Stromal cell of bone marrow (primary cell): Measurements from ENCODE around the gene ACTA2.

ENCODE experiments used
- DNase-seq: peaks from one replicate; pipeline ENCODE4 v3.0.0-alpha.2; 2012; ENCODE audit warnings: low read depth

ACTA2 gene

DNA sequence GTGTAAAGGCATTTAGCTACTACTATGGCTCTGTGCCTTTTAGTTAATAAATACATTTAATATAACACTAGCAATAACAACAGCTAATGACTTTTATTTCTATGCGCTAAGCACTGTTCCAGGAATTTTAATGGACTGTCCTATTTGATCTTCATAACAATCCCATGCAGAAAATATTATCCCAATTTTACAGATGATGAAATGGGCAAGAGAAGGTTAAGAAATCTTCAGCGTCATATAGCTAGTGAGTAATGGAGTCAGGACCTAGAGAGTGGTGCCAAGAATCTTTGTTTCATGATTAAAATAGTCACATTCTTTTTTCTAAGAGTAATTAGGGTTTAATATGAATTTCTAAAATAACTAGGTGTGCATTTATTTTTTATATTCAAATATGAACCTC lies 32.4 kb downstream of the ACTA2 start:
- DNase-seq: peak; percentile 22

DNA sequence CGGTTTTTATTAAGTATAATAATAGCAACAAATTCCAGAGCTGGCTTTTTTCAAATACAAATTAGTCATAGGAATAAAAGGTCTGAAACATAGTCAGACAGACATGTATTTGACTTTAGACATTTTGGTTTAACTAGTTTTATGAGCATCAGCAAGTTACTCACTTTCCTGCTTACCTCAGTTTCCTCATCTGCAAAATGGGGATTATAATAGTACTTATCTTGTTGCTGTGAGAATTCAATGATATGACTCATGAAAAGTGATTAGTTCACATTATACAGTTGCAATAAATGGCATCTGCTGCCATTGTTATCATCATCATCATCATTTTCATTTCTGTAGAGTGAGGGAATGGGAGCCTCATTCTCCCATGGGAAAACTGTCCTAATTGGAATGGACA lies 33.5 kb downstream of the ACTA2 start:
- no peak for DNase-seq

DNA sequence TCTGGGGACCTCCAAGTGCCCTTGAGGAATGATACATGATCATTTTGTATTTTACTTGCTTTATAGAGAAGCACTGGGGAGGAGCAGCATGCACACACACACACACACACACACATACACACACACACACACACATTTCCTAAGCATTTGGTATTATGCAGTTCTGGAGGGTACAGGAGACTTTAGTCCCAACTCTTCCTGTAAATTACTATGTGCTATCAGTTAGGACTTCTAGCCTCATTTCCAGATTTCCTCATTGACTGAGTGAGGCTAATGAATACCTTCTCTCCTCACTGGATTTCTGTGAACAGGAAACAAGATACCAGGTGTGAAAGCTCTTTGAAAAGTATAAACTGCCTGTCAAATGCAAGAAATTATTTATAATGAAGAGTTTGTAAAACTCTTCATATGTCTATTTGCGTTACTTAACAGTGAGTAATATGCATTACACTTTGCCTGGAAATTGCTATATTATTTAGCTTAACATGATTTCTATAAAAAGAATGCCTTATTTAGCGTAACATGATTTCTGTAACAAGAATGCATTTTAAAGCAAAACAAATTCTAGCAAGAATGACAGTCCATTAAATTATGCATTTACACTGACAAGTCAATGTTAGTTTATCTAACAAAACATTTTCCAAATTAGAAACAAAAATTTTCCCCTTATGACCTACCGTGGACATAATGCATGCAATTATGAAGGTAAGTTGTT lies 34.2 kb downstream of the ACTA2 start:
- DNase-seq: no peak

DNA sequence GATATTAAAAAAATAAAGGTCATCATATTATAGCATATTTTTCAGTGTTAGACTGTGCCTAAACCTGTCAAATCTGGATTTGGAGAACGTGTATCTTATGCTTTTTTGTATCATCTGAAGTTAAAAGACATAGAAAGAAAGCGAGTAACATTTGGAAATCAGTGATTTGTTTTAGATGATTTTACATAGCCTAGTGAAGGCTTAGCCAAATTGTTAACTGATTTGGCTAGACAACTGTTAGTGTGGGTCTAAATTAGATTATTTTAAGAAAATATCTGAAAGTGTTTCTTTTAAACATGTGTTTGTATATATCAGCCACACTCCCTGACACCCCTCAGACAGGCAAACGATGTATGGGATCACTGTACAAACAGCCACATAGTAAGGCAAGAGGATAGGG lies 35.6 kb downstream of the ACTA2 start:
- DNase-seq: no peak

DNA sequence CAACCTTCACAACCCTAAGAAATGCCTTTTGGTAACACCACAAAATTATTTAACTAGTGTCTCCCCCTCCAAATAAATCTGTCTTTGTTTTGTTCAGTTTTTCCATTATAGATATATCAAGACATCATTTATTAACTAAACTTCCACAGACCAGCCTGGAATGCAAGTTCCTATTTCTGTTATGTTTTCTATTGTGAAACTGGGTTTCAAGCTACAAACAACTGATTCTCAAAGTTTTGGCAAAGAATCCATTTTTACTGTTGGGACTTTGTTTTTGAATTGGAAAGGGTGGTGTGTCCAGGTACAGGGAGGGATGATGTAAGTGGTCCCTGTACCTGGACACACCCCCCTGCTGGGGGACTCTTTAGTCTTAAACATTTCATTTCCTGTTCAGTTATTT lies 36.3 kb downstream of the ACTA2 start:
- DNase-seq: no peak

DNA sequence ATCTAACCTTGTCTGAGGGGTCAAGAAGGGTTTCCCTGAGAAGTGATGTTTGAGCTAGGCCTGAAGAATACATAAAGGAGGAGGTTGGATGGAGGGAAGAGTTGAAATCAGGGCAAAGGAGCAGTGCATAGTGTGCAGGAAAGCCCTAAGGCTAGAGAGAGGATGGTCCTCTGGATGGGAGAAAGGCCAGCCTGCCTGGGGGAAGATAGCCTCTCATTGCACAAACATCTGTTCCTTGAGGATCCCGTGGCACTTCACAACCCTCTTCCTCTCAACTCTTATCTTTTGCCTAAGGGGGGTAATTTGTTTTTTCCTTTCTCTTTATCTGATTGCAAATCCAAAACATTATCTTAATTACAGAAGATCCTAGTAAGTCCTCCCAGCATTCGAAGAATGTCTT lies 36.8 kb downstream of the ACTA2 start:
- DNase-seq: no peak

DNA sequence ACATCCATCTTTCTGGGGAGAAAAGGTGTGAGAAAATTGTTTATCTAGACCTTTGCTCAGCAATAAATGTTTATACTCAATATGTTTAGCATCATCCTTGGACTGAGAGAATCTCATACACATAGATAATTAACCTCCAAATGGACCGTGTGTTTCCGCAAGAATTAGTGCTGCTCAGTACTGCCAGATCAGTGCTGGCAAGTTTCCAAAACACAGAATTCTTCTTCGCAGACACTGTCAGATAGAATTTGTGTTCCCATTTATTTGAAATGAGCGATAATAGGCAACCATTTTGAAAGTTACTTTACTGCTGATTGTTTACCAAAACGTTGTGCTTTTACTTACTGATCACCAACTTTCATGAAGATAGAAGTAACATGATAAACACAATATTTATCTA lies 38.8 kb downstream of the ACTA2 start:
- no peak for DNase-seq

DNA sequence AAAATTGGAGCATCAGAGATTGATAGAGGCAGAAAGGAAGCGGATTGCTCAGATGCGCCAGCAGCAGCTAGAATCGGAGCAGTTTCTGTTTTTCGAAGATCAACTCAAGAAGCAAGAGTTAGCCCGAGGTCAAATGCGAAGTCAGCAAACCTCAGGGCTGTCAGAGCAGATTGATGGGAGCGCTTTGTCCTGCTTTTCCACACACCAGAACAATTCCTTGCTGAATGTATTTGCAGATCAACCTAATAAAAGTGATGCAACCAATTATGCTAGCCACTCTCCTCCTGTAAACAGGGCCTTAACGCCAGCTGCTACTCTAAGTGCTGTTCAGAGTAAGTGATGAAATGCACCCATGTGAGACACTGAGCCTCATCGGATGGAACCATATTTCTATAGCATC lies 39.4 kb downstream of the ACTA2 start:
- no peak for DNase-seq

DNA sequence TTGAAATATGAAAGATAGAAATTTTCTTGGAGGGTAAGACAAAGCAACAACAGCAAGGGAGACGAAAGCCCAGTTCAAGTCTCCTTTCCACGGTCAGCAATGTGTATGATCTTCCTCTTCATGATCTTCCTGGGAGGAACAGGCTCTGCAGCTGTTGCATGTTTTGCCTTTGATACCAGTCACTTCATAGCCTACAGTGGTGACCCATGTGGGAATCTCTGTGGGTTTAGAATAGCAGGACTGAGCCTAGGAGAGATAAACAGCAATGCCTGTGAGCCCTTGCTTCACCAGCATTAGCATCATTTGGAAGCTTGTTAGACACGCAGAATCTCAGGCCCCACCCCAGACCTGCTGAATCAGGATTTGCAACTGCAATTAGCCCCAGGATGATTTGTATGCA lies 40.7 kb downstream of the ACTA2 start:
- DNase-seq: no peak

DNA sequence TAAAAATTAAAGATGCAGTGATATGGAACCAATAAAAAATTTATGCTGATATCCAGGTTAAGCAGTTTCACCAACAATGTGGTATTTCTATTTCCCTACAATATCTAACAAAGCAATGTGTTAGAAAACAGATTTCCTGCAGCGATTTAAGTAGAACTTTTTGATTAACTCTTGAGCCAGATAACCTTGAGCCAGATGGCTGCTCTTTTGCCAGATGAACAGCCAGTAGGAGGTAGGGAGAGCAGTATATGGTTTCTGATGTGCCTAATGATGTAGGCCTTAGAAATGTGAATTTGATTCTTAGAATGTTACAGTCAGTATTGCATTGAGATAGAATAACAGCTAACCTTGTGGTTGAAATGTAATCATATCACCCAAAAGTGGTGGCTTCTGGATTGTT lies 41.5 kb downstream of the ACTA2 start:
- no peak for DNase-seq

DNA sequence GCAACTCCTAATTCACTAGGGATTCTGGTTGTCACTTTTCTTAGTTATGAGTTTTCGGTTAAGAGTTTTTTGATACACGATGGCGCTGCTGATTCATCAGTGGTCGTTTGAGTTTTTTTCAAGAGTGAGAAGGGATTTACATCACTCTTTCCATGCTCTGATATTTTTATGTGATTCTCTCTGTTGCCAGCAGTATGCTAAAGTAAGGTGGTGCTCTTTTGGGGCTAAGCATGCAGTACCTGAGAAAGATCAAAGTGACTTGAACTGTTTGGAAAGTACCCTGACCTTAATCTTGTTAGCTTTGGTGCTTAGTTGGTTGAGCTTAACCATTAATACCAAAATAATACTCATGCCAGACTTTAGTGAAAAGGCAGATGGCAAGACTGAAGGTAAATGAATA lies 44.4 kb downstream of the ACTA2 start:
- no peak for DNase-seq

DNA sequence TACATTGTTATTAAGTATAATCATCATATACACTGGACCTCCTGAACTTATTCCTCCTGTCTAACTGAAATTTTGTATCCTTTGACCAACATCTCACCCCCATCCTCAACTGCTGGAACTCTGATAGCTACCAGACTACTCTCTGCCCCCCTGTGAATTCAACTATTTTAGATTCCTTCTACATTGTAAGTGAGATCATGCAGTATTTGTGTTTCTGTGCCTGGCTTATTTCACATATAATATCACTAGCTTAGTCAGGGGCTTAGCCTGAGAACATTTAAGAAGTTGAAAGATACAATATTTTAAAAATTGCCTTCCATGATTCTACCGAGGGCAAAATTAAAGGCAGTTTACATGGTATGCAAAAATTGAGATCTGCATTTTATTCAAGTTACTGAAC lies 45.7 kb downstream of the ACTA2 start:
- no peak for DNase-seq

DNA sequence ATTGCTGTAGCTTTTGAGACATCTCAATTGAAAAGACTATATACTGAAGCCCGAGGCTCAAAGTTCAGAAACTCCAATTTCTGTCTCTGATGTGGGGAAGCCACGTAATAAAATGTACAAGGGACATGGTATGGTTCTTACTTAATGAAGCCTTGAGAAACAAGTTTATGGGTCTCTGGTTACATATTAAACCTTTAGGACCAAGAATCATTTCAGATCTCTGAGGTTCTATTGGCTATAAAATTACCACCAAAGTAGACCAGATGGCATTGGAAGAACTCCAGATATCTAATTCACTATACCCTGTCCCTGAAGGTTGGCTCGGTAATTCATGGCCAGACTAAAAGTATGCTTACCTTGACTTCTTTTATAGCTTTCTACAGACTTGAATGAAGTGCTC lies 48.9 kb downstream of the ACTA2 start:
- no peak for DNase-seq

DNA sequence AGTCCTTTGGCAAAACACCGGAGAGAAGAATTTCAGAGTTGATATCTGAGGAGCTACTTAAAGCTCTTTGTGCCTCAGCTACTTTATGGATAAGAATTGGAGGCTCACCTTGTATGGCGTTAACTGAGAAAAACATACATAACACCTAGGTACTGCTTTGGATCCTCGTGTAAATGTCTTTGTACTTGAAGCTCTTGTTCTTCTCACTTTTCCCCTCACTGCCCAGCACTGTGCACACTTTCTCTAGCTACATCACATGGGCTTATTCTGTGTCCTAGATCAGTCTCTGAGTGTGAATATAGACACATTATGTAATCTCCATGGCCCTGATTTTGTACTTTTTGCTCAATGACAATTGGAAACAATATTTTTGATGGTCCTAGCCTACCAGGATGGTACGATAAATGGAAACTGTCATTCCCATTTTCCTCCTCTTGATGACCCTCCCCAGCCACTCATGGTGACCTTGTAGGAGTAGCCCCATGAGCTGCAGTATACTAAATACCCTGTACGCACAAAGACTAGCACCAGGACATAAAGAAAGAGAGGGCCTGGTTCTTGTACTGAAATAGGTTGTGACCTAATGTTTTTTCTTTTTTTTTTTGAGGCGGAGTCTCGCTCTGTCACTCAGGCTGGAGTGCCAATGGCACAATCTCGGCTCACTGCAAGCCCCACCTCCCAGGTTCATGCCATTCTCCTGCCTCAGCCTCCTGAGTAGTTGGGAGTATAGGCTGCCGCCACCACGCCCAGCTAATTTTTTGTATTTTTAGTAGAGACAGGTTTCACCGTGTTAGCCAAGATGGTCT lies 50.4 kb downstream of the ACTA2 start:
- no peak for DNase-seq

DNA sequence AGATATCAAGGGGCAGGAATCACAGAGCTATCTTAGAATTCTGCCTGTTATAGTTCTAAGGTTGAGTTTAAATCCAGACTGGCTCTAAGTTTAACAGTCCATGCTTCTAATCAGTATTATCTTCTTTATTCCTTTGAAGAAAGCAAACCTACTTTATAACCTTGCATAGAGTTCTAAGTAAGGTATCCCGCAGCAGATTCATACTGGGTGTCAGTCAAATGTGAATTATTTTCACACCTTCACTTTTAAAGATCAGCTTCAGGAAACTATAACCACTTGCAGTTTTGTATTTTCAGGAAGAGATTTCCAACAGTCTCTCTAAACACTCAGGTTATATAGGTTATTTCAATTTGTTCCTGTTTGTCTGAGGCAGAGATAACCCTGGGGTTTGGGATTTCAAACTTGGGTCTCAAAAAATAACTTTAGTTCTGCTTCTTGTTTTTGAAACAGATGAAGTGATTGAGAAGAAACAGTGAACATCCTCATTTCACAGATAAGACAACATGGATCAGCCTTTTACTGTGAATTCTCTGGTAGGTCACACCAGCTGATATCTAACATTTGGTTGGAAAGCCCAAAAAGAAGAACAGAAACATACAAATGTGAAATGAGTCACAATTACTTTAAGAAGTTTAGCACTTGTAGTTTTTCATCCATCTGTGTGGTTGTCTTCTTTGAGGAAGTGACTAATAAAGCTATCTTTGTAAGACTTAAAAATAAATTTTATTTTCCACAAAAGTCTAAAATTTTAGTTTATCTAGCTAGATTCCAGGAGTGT lies 51.2 kb downstream of the ACTA2 start:
- no peak for DNase-seq

DNA sequence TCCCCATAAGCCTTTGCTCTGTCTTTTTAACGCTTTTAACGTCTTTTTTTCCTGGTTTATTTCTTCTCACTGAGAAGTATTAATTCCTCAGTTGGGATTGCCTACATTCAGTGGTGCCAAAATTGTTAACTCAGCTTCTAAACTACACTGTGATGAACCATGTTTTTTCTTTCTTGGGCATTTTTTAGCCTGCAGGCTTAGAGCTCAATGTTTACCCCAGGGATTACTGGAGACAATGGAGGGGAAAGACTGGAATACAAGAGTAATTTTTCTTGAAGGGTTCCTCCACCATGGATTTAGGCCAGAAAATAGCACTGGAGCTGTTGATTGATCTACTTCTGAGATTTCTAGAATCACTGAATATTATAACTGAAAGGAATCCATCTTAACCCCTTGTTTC lies 52.7 kb downstream of the ACTA2 start:
- no peak for DNase-seq

DNA sequence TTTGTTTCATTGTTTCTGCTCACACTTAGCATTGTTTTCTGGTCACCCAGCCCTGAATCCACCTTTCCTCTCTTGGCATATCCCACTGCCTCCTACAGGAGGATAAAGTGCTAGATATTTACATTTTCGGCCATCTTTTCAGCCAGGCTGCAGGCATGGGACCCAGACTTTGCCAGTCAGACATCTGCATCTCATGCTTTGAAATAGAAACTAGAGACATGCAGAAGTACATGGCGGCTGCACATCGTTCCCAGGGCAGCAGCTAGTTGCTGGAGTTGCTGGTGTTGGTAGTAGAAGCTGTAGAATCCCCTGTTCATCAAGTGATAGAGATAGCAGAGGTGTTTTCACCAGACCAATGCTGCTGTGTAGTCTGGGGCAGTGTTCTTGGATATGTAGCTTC lies 53.8 kb downstream of the ACTA2 start:
- DNase-seq: no peak

DNA sequence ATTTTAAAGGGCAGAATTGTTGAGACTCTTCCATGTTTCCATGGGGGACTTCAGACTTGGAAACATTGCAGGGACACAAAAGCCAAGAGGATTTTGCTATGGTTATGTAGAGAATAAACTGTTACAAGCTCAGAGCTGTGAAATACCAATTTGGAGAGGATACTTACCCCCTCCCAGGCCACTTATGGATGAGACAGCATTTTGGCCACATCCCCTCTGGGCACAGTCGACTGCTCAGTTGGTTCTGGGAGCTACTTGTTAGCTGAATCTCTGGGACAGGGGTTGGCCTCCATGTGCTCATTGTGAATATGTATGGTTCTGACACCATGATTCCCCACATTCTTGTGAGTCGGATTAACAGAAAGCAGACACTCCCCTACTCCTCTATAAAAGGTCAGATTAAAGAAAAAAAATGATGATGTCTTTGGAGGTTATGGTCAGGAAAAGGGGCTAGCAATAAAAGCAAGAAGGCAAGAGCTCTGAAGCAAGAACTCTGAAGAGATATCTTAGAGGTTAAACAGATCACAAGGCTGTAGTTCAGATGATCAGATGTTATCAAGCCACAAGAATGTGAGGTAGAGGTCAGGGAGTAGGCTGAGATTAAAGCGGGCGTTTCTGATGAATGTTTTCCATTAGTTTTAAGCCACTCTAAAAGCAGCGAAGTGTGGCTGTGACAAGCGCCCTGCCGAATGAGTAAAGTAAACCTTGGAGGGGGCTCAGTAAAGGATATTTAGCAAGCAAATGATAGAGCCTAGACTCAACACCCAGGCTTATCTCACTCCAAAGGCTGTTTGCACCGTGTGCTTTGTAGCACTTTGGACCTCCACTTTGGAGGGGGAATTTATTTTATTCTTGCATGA lies 55.3 kb downstream of the ACTA2 start:
- no peak for DNase-seq

DNA sequence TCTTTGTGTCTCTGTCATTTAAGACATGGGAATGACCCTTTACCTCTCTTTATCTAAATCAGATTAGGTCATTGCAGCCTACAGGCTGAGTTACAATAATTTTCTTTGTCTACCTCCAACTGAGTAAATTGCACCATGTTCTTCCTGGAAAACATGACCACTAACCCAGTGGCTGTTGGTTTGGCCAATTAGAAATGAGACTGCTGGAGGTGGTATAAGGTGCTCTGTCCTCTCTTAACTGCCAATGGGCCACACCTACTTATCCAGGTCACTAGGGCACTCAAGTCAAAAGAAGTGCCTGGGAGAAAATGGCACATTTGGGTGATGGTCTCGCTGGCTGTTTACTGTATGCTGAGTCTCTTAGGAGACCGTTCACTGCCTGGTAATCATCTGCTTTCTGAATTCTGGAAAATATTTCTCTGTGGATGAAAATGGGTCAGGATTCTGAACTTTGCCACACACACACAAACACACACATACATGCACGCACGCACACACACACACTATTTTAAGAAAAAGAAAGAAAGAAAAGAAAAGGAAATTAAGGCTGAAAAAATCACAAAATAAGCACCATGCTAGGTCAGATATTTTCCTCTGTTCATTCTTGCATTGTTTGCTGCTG lies 56.1 kb downstream of the ACTA2 start:
- no peak for DNase-seq

DNA sequence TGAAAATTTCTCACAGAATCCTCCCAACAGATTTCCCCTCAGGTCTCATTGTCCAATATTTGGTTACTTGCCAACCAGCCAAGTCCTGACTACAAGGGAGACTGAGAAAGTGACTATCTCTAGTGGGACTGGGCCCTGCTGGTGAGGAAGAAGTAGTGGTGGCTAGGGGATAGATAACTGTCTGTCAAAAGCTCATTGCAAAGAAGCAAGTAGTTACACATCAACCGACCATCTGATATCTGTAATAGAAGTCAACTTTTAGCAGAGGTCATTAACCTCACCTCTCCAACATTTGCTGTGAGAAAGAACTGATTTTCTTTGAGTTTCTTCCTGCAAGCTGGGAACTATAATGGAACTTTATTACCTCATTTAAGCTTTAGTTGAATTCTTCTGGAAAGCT lies 57.3 kb downstream of the ACTA2 start:
- DNase-seq: no peak

DNA sequence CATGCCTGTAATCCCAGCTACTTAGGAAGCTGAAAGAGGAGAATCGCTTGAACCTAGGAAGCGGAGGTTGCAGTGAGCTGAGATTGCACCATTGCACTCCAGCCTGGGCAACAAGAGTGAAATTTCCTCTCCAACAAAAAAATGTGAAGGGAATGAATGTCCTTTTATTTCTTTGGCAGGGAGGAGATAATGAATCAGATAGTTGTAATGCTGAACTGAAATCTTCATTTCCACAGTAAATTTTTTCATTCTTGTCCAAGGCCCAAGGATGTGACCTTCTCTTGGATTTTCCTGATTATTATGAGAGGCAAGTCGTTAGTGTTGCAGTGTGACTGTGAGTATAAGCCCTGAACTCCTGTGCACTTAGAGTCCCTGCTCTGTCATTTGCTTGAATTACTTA lies 59.0 kb downstream of the ACTA2 start:
- DNase-seq: no peak
